IMR-90 (cell line): ENCODE data around the gene MECR. TPM values are rescaled to one million over a fixed set of nuclear protein-coding genes. Genes with fewer than 3 reads are reported as not detected.

Source experiments
- ATAC-seq: fragments of 200-7000 bp; cut with Tn5 transposase; 2 replicates; pipeline ENCODE4 v1.9.1; 2020; ENCODE audit warnings: low read depth, mild to moderate bottlenecking, moderate library complexity
- BruUV-seq: library from RNA; stranded (reverse); fragments of 400-500 nt; replicated peaks from 2 replicates; lab custom pipeline; 2021; lab: Mats Ljungman, UMichigan
- CTCF ChIA-PET: fragments of 300-600 bp; formaldehyde crosslinking; extraction: SDS; loops from one replicate; lab custom pipeline; 2021; ENCODE audit warnings: antibody characterized with exemption; lab: Yijun Ruan, JAX
- POLR2A ChIA-PET: fragments of 300-600 bp; sonication (Branson Sonifier 250); formaldehyde crosslinking; loops from one replicate; lab custom pipeline; 2022; ENCODE audit warnings: antibody characterized with exemption; ENCODE audit not compliant: unreplicated experiment; lab: Charles Lee
- DNase-seq: peaks from one replicate; pipeline ENCODE4 v3.0.0; 2013
- H2AFZ ChIP-seq: replicated peaks from 2 replicates; pipeline ENCODE3; 2013; ENCODE audit warnings: low read length, mild to moderate bottlenecking; ENCODE audit not compliant: poor library complexity
- H2AK5ac ChIP-seq: 2 replicates; pipeline ENCODE4 v1.6.1; 2013; ENCODE audit warnings: low read depth, low read length, inconsistent platforms
- H2AK9ac ChIP-seq: replicated peaks from 2 replicates; pipeline ENCODE3; 2013; ENCODE audit warnings: mild to moderate bottlenecking, low read depth, low read length, moderate library complexity; ENCODE audit not compliant: poor library complexity
- H2BK120ac ChIP-seq: 2 replicates; pipeline ENCODE4 v1.6.1; 2013; ENCODE audit warnings: low read depth, low read length, inconsistent platforms
- H2BK15ac ChIP-seq: 3 replicates; pipeline ENCODE4 v1.6.1; 2013; ENCODE audit warnings: low read depth, low read length, inconsistent platforms
- H2BK20ac ChIP-seq: 2 replicates; pipeline ENCODE4 v1.6.1; 2013; ENCODE audit warnings: low read depth, mild to moderate bottlenecking, inconsistent platforms, low read length, moderate library complexity
- H2BK5ac ChIP-seq: 2 replicates; pipeline ENCODE4 v1.6.1; 2013; ENCODE audit warnings: mild to moderate bottlenecking, low read depth, low read length, inconsistent platforms; ENCODE audit not compliant: poor library complexity, severe bottlenecking
- H3K14ac ChIP-seq: replicated peaks from 2 replicates; pipeline ENCODE4 v1.6.1; 2013; ENCODE audit warnings: low read depth, low read length, inconsistent platforms
- H3K18ac ChIP-seq: 2 replicates; pipeline ENCODE4 v1.6.1; 2013; ENCODE audit warnings: low read depth, low read length, control low read depth
- H3K23ac ChIP-seq: 2 replicates; pipeline ENCODE4 v1.6.1; 2013; ENCODE audit warnings: low read depth, low read length, inconsistent platforms
- H3K27ac ChIP-seq: 2 replicates; pipeline ENCODE4 v1.5.1; 2013; ENCODE audit warnings: mild to moderate bottlenecking, control low read depth, low read length; ENCODE audit not compliant: insufficient read depth
- H3K27me3 ChIP-seq: 2 replicates; pipeline ENCODE4 v1.6.1; 2013; ENCODE audit warnings: low read length; ENCODE audit not compliant: control insufficient read depth, insufficient read depth
- H3K36me3 ChIP-seq: 2 replicates; pipeline ENCODE4 v1.6.1; 2013; ENCODE audit warnings: low read length, mixed read lengths; ENCODE audit not compliant: control insufficient read depth, insufficient read depth
- H3K4ac ChIP-seq: 2 replicates; pipeline ENCODE4 v1.6.1; 2013; ENCODE audit warnings: low read depth, low read length, inconsistent platforms
- H3K4me1 ChIP-seq: 2 replicates; pipeline ENCODE4 v1.6.1; 2013; ENCODE audit warnings: low read length, mixed read lengths; ENCODE audit not compliant: control insufficient read depth, insufficient read depth
- H3K4me2 ChIP-seq: 2 replicates; pipeline ENCODE4 v1.6.1; 2013; ENCODE audit warnings: low read depth, mild to moderate bottlenecking, control low read depth, low read length, moderate library complexity
- H3K4me3 ChIP-seq: 2 replicates; pipeline ENCODE4 v1.5.1; 2013; ENCODE audit warnings: low read depth, mild to moderate bottlenecking, control low read depth, low read length, moderate library complexity; ENCODE audit not compliant: insufficient read depth
- H3K56ac ChIP-seq: 2 replicates; pipeline ENCODE4 v1.6.1; 2013; ENCODE audit warnings: low read length, inconsistent platforms; ENCODE audit not compliant: insufficient read depth; ENCODE audit errors: extremely low read depth
- H3K79me1 ChIP-seq, 2 experiments: 2 replicates each; pipeline ENCODE4 v1.6.1; 2013; ENCODE audit warnings: low read length in 2 of 2, inconsistent platforms in 1 of 2, low read depth in 1 of 2
- H3K9ac ChIP-seq: 2 replicates; pipeline ENCODE4 v1.6.1; 2013; ENCODE audit warnings: low read depth, low read length, control low read depth
- H3K9me1 ChIP-seq: 2 replicates; pipeline ENCODE4 v1.6.1; 2013; ENCODE audit warnings: low read length, inconsistent platforms; ENCODE audit not compliant: insufficient read depth
- H3K9me3 ChIP-seq: 2 replicates; pipeline ENCODE4 v1.6.1; 2013; ENCODE audit warnings: low read length; ENCODE audit not compliant: control insufficient read depth, insufficient read depth
- H4K20me1 ChIP-seq: 2 replicates; pipeline ENCODE4 v1.6.1; 2013; ENCODE audit warnings: low read length, inconsistent platforms; ENCODE audit not compliant: insufficient read depth
- H4K5ac ChIP-seq: 2 replicates; pipeline ENCODE4 v1.6.1; 2013; ENCODE audit warnings: mild to moderate bottlenecking, low read depth, low read length, control low read depth
- H4K8ac ChIP-seq, 2 experiments: 2 replicates each; pipeline ENCODE4 v1.6.1; 2013; ENCODE audit warnings: low read depth in 2 of 2, low read length in 2 of 2, control low read depth in 1 of 2, inconsistent platforms in 1 of 2
- H4K91ac ChIP-seq: 2 replicates; pipeline ENCODE4 v1.6.1; 2013; ENCODE audit warnings: low read depth, low read length, inconsistent platforms; ENCODE audit not compliant: insufficient read depth
- CEBPB ChIP-seq: IDR thresholded peaks from 2 replicates; pipeline ENCODE4 v1.6.1; 2012; ENCODE audit warnings: low read depth, low read length, improper control_type of control experiment
- CHD1 ChIP-seq: IDR thresholded peaks from 2 replicates; pipeline ENCODE4 v1.6.1; 2012; ENCODE audit warnings: low read depth, low read length, improper control_type of control experiment
- ELK1 ChIP-seq: fragments of 150-350 bp; IDR thresholded peaks from 2 replicates; pipeline ENCODE4 v1.6.1; 2016; ENCODE audit warnings: low read depth, mild to moderate bottlenecking, low read length, moderate library complexity, borderline replicate concordance
- FOS ChIP-seq: fragments of 150-350 bp; IDR thresholded peaks from 2 replicates; pipeline ENCODE4 v1.6.1; 2016; ENCODE audit warnings: low read depth, low read length
- MAFK ChIP-seq: IDR thresholded peaks from 2 replicates; pipeline ENCODE4 v1.6.1; 2012; ENCODE audit warnings: low read depth, low read length, improper control_type of control experiment
- MAZ ChIP-seq: IDR thresholded peaks from 2 replicates; pipeline ENCODE4 v1.6.1; 2012; ENCODE audit warnings: low read depth, mild to moderate bottlenecking, low read length, improper control_type of control experiment, moderate library complexity, borderline replicate concordance
- MXI1 ChIP-seq: IDR thresholded peaks from 2 replicates; pipeline ENCODE4 v1.6.1; 2012; ENCODE audit warnings: low read depth, mild to moderate bottlenecking, low read length, moderate library complexity, borderline replicate concordance
- NFE2L2 ChIP-seq: fragments of 150-350 bp; IDR thresholded peaks from 2 replicates; pipeline ENCODE4 v1.6.1; 2016; ENCODE audit warnings: low read depth, mild to moderate bottlenecking, low read length
- POLR2A ChIP-seq: IDR thresholded peaks from 2 replicates; pipeline ENCODE4 v1.6.1; 2012; ENCODE audit warnings: mild to moderate bottlenecking, low read depth, low read length
- RAD21 ChIP-seq: IDR thresholded peaks from 2 replicates; pipeline ENCODE4 v1.6.1; 2012; ENCODE audit warnings: low read length, improper control_type of control experiment
- RCOR1 ChIP-seq: IDR thresholded peaks from 2 replicates; pipeline ENCODE4 v1.6.1; 2012; ENCODE audit warnings: mild to moderate bottlenecking, low read length, improper control_type of control experiment; ENCODE audit not compliant: insufficient replicate concordance
- RFX5 ChIP-seq: IDR thresholded peaks from 2 replicates; pipeline ENCODE4 v1.8.0; 2012; ENCODE audit warnings: low read depth, mild to moderate bottlenecking, low read length, moderate library complexity
- SMC3 ChIP-seq: fragments of 150-350 bp; IDR thresholded peaks from 2 replicates; pipeline ENCODE4 v1.6.1; 2016; ENCODE audit warnings: low read depth, mild to moderate bottlenecking, antibody characterized with exemption, low read length, moderate library complexity
- WGBS, 2 experiments: methylation state at CpG; one replicate each; pipeline versions ENCODE4 v1.1.5 to v1.1.7; 2013; ENCODE audit warnings: missing lambda C conversion rate in 2 of 2; ENCODE audit not compliant: insufficient read length in 1 of 2; ENCODE audit errors: extremely low coverage in 2 of 2; 5-methylcytosine and 5-hydroxymethylcytosine counted together
- dilution Hi-C: fragments of 300-500 bp; cut with HindIII; formaldehyde crosslinking; loops from one replicate; pipeline ENCODE4 v1.14.3; 2018; ENCODE audit warnings: low sequenced_read_pairs; ENCODE audit not compliant: unreplicated experiment
- in situ Hi-C: fragments of 300-500 bp; cut with MboI; formaldehyde crosslinking; loops from 3 replicates; pipeline ENCODE4 v1.14.3; 2019; ENCODE audit warnings: low sequenced_read_pairs, inconsistent platforms, mixed read lengths
- intact Hi-C: fragments of 100-400 bp; cut with micrococcal nuclease; formaldehyde crosslinking; loops from 2 replicates; pipeline ENCODE4 v1.10.0; 2022
- polyA plus RNA-seq, 3 experiments: library from polyadenylated mRNA; depleted of rRNA; stranded (reverse); fragments of >200 nt; gene quantifications; 2 replicates each; pipeline ENCODE4 v1.2.3, GENCODE V29; 2012; ENCODE audit warnings: low replicate concordance in 1 of 3
- total RNA-seq: library from RNA; depleted of rRNA; stranded (reverse); fragments of >200 nt; gene quantifications from 2 replicates; pipeline ENCODE4 v1.2.3, GENCODE V29; 2012
- TF ChIP-seq, protein P1 (sequence below): fragments of 150-350 bp; IDR thresholded peaks from 2 replicates; pipeline ENCODE4 v1.6.1; 2017; ENCODE audit warnings: mild to moderate bottlenecking, antibody characterized with exemption, low read length, low read depth

The MECR gene
- total and polyA plus RNA-seq, 2 of the 4 experiments (the other 2 are of a cell fraction): 20.3 to 24.8 TPM

DNA sequence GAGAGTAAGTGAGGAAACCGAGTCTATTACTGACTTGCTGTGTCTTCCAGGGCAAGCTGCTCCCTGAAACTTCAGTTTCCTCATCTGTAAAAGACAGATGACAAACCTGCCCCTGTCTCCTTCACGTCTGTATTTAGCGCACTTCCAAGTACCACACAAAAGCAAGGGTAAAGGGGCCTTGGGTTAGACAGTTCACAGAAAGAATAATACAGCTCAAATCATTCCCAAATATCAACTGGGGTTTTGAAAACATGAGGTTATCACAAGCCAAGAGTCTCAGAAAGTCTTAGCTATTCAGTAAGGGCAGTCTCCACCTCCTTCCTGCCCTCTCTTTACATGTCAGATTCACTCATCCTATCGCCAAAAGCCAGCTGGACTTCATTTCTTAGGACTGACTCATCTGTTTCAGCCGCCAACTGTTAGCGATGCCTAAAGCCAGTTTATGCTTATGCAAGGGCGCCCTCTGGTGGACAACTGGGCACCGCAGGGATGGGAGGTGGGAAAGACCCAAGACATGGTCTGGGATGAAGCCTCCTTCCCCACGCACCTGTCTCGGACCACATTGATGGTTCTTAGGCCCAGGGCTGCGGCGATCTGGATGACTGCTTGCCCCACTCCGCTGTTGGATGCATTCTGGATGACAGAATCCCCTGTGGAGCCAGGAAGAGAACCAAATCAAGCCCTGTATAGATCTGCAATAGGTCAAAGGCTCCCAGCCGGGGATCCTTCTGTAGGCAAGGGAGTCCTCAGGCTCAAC, 28.0 kb downstream of the MECR start (continued):
- TF ChIP-seq ELK1 (no peak), CHD1 (no peak)

GRCh38 chr1:29202053-29202452, 28.7 kb downstream of the MECR start:
- no peak overlapping the region for H3K4me2 ChIP-seq
- peak overlapping the region; percentile 79 for H4K5ac ChIP-seq

More at GRCh38 chr1:29202053-29202452, 28.7 kb downstream of the MECR start:
- H4K8ac ChIP-seq: peak overlapping the region; percentile 73 to 88
- no peak overlapping the region for H3K4me3 ChIP-seq
- ChIA-PET POLR2A (interaction anchor here (0.8 kb wide), 1 partner anchor 553 kb away, joined by 3 read pairs; the partner anchor contains the start of gene RNU11), CTCF (interaction anchor here (0.5 to 3.3 kb wide), 17 partner anchors 10 to 325 kb away, joined by 3 to 28 read pairs (median 4); partner anchors contain the start of genes SRSF4 and TMEM200B)
- no peak; the same call in 1 of the 2 replicates for ATAC-seq
- H3K4me1 ChIP-seq: peaks cover 22% of the 10 kb centered on the region
- H3K27ac ChIP-seq: peak overlapping the region; percentile 85
- peak overlapping the region; percentile 76 for H2BK5ac ChIP-seq
- H3K9ac ChIP-seq: peak overlapping the region; percentile 26
- peak overlapping the region; percentile 90 for H2AK5ac ChIP-seq
- dilution Hi-C loops (no loop called here), intact Hi-C loops (loop anchor here (1.0 to 5.0 kb wide), 3 partner anchors 78 to 417 kb away; no protein-coding TSS in a partner anchor), in situ Hi-C loops (loop anchor here (10.0 kb wide), 1 partner anchor 417 kb away; no protein-coding TSS in a partner anchor)
- H3K18ac ChIP-seq: peak overlapping the region; percentile 72
- no peaks in the 10 kb centered on the region for H3K27me3 ChIP-seq
- H3K4ac ChIP-seq: peak overlapping the region; percentile 90
- no peak for DNase-seq
- H3K14ac ChIP-seq: peak overlapping the region; percentile 86
- peak overlapping the region; percentile 86 for H2BK20ac ChIP-seq
- peak overlapping the region; percentile 83 for H4K91ac ChIP-seq
- H3K56ac ChIP-seq: peak overlapping the region; percentile 71; the same call in 1 of the 2 replicates
- BruUV-seq: no TSS peak
- H3K79me1 ChIP-seq: peaks cover 0 to 20% of the 10 kb centered on the region in 2 experiments; a peak in 2 of 4 replicates
- no CpG with 5 or more reads among the region's 1 CpG for WGBS, 2 experiments
- no peak for TF ChIP-seq FOS
- no peak for TF ChIP-seq MXI1
- no peak for TF ChIP-seq RCOR1
- TF ChIP-seq POLR2A: no peak
- TF ChIP-seq RAD21: no peak
- TF ChIP-seq RFX5: no peak
- no peak for TF ChIP-seq MAFK
- TF ChIP-seq, protein P1, sequence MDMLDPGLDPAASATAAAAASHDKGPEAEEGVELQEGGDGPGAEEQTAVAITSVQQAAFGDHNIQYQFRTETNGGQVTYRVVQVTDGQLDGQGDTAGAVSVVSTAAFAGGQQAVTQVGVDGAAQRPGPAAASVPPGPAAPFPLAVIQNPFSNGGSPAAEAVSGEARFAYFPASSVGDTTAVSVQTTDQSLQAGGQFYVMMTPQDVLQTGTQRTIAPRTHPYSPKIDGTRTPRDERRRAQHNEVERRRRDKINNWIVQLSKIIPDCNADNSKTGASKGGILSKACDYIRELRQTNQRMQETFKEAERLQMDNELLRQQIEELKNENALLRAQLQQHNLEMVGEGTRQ: no peak
- no peak for TF ChIP-seq CHD1
- no peak for TF ChIP-seq MAZ
- TF ChIP-seq NFE2L2: no peak
- TF ChIP-seq SMC3: no peak
- no peak for TF ChIP-seq CEBPB
- H2BK120ac ChIP-seq: peak overlapping the region; percentile 83
- peaks cover 5% of the 10 kb centered on the region for H4K20me1 ChIP-seq
- H2AFZ ChIP-seq: peak overlapping the region; percentile 73
- peaks cover 23% of the 10 kb centered on the region for H3K9me1 ChIP-seq
- peak overlapping the region; percentile 81; the same call in 2 of the 3 replicates for H2BK15ac ChIP-seq
- peak overlapping the region; percentile 45 for H3K23ac ChIP-seq
- H3K9me3 ChIP-seq: no peaks in the 10 kb centered on the region
- H3K36me3 ChIP-seq: peaks cover 14% of the 10 kb centered on the region
- peak overlapping the region; percentile 75 for H2AK9ac ChIP-seq
